DMS53 treated with DMSO at 0.1 percent for 48 hours (cell line): ENCODE measurements around the gene GRID2IP.
"Not testable (repeated sequence)": the region's sequence is repeated elsewhere in the genome, so short reads cannot be mapped to it uniquely, and the experiment has no call there.

Experiments used
- DNase-seq: peaks from one replicate; lab custom pipeline; 2025; ENCODE audit not compliant: unreplicated experiment; lab: John Stamatoyannopoulos, UW

Gene GRID2IP

DNA sequence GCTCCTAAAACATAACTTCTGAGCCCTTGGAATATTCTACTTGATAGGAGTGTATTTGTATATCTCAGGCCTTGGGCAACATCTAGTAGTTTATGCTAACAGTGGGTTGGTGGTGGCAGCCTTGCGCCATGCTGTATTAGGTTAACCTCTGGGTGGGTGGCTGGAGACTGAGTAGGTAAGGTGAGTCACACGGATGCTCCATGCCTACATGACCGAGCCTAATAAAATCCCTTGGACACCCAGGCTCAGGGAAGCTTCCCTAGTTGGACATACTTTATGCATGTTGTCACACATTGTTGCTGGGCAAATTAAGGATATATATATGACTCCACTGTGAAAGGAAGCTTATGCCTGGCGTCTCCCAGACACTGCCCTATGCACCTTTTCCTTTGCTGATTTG, 97.5 kb downstream of the GRID2IP start:
- no peak for DNase-seq

- DNase-seq, result no peak
Measured at GRCh38 chr7:6451224-6451705, 100.0 kb downstream of the GRID2IP start.

- DNase-seq, result not testable (repeated sequence)
Measured at GRCh38 chr7:6450591-6450990, 100.7 kb downstream of the GRID2IP start.

- not testable (repeated sequence) for DNase-seq
Measured at GRCh38 chr7:6449884-6450283, 101.4 kb downstream of the GRID2IP start.

DNA sequence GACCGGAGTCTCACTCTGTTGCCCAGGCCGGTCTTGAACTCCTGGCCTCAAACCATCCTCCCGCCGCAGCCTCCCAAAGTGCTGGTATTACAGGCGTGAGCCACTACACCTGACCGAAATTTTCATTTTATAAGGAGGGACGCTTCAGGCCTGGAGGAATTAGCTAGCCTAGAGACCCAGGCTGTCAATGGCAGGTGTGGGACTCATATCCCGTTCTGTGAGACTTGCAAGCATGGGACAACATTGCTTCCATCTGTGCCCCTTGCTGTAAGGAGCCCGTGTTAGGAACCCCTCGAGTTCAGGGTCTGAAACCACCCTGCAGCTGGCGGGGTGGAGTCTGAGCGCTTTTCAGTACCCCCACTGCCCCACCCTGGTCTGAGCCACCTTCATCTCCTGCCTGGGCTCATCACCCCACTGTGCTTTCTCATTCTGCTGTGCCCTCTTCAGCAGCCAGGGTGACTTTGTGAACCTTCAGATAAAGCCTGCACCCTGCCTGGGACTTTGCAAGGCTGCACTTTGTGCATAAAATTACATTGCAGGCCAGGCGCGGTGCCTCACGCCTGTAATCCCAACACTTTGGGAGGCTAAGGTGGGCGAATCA, 102.2 kb downstream of the GRID2IP start:
- DNase-seq, result no peak

GRCh38 chr7:6447581-6448199, 103.6 kb downstream of the GRID2IP start, which contains the start of gene DAGLB:
DAGLB (minus strand) TSS chr7:6447954; CDS start chr7:6447842, 112 bp downstream.
- peak; percentile 88 for DNase-seq
